HG03460 (cell line): ENCODE results near the gene PHGDH.

ENCODE experiments used
- ATAC-seq: cut with Tn5 transposase; IDR thresholded peaks from one replicate; pipeline ENCODE4 v1.9.1; 2021; ENCODE audit not compliant: unreplicated experiment

PHGDH gene

GRCh38 chr1:119711804-119712341 is at the start of gene PHGDH:
TSS of gene PHGDH (plus strand) at chr1:119711934. CDS start at chr1:119712023, 89 bp downstream.
- ATAC-seq: peak; percentile 61

- peak; percentile 71 for ATAC-seq
These were observed 49.7 kb upstream of the PHGDH start for GRCh38 chr1:119662034-119662437.

- ATAC-seq: no peak
These were observed 47.7 kb upstream of the PHGDH start for GRCh38 chr1:119664067-119664466.

GRCh38 chr1:119667173-119667572 is 44.6 kb upstream of the PHGDH start:
- ATAC-seq: no peak

DNA sequence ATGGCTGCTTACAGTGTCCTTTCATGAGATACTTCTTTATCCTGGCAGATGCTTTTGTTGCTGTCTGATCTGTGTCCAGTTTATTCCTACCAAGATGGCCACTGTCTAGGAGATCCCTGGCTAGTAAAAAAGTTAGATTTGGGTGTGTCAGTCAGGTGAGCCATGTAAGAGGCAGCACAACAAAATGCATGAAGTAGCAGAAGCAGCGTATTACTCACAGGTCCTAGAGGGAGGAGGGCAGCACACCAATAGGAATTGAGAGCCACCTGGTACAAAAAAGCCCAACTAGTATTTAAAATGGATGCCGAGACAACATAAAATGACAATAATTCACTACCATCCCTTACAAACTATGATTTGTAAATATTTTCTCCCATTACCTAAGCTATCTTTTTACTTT is 40.8 kb upstream of the PHGDH start:
- ATAC-seq: no peak

DNA sequence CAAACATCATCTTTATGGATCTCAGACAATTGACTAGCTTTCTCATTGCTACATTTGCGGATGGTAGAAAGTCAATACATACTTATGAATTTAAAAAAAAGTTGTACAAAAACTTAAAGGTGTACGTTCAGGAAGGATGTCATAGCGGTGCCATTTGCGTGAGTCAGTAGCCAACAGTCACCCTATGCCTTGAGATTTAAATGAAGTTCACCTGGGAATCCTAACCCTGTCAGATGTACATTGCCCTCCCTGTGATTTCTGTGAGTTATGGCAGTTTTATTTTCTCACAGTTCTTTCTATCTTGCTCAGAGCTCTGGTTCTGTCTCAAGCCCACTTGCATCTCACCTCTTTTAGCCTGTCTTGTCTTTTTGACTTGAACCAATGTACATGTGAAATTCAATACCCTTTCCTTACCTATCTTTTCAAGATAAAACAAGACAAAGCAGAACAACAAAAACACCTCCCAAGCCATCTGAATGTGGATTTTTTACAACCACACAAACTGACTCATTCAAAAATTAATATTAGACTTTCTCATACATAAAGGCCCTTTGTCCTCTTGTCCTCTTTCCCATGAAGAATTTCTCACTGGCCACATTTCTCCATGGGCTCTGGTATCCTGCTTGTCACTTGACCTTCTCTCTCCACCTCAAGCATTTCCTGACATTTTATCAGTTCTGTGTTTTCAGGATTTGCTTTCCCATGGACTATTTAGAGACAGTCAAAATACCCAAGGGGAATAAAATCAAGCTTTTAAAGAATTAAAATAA is 38.4 kb upstream of the PHGDH start:
- no peak for ATAC-seq

- no peak for ATAC-seq
These were observed 37.6 kb upstream of the PHGDH start for GRCh38 chr1:119674111-119674526.

DNA sequence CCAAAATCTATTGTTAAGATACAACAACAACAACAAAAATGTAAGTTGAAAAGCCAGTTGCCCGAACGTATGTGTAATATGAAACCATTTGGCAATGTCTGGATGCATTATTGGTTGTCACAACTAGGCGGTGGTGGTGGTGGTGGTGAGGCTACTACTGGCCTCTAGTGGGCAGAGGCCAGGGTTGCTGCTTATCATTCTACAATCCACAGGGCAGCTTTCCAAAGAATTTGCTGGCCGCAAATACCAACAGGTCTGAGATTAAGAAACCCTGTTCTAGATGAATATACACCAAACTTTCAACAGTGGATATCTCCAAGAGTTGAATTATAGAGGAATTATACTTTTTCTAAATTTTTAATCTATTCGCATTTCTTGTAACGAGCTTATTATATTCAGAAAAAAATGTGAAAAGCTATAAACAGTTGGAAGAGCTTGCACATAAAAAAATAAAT is 36.9 kb upstream of the PHGDH start:
- ATAC-seq: peak; percentile 79

- ATAC-seq: peak; percentile 60
These were observed 36.1 kb upstream of the PHGDH start for GRCh38 chr1:119675349-119676345.

GRCh38 chr1:119676571-119677206 is 35.0 kb upstream of the PHGDH start:
- no peak for ATAC-seq

DNA sequence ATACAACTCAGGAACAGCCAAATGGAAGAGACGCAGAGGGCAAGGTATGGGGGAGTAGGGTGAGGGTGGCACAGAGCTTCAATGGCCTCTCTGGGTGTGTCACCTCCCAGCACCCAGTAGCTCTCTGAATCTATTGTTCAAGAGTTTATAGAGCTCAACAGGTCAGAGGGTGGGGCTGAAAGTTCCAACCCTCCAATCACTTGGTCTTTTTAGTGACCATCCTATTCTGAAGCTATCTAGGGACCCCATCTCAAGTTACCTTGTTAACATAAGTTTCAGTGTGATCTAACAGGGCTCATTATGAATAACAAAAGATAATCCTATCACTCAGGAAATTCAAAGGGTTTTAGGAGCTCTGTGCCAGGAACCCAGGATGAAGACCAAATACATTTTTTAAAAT is 32.5 kb upstream of the PHGDH start:
- ATAC-seq: no peak

GRCh38 chr1:119680193-119680592 is 31.5 kb upstream of the PHGDH start:
- ATAC-seq: no peak

DNA sequence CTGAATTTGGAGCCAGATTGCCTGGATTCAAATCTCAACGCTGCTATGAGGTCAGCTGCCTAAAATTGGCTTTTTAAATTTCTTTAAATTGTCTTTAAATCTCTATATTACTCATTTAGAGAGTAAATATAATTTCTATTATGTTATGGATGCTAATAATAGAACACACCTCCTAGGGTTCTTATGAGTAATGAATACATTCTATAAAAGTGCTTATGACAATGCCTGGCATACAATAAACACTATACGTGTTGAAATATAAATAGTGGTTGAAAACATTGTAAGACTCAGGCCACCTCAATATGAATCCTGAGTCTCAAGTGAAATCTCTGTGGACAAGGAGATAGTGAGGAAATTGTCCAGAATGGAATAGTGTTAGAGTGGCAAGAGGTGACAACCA is 31.0 kb upstream of the PHGDH start:
- no peak for ATAC-seq

- ATAC-seq: no peak
These were observed 30.2 kb upstream of the PHGDH start for GRCh38 chr1:119681560-119681959.

GRCh38 chr1:119682141-119682540 is 29.6 kb upstream of the PHGDH start:
- ATAC-seq: no peak

- ATAC-seq: no peak
These were observed 27.8 kb upstream of the PHGDH start for GRCh38 chr1:119683893-119684292.

- no peak for ATAC-seq
These were observed 25.1 kb upstream of the PHGDH start for GRCh38 chr1:119686661-119687060.

GRCh38 chr1:119687434-119688079 is 24.2 kb upstream of the PHGDH start:
- ATAC-seq: no peak

GRCh38 chr1:119688810-119689209 is 22.9 kb upstream of the PHGDH start:
- no peak for ATAC-seq

DNA sequence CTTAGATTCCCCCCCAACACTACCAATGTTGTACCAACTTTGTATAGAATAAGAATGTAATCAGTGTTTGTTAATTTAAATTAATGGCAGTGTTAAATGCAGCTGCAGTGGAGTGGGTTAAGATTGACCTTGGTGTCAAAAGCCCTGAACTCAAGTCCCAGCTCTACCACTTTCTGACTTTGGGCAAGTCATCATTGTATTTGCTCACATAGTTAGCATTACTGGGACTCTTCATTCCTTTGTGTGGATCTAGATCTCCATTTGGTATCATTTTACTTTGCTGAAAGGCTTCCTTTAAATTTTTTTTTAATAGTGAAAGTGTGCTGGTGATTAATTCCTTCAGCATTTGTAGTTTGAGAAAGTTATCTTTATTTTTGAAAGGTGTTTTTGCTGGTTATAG is 22.2 kb upstream of the PHGDH start:
- no peak for ATAC-seq
